Gastrocnemius medialis (tissue), 4 donors: ENCODE measurements around the gene TTLL10.

Experiments
- POLR2A ChIP-seq, 2 donors: fragments of 450-650 bp; IDR thresholded peaks; one replicate each; pipeline ENCODE4 v1.6.1; 2017; ENCODE audit warnings: antibody characterized with exemption in 2 of 2, mild to moderate bottlenecking in 2 of 2, moderate library complexity in 2 of 2
- TF ChIP-seq, protein P1 (sequence below), 5 experiments: fragments of 450-650 bp in 3 of 5; fragments of 200-600 bp in 2 of 5; sonication (generic) in 2 of 5; IDR thresholded peaks in 4 of 5; conservative IDR thresholded peaks in 1 of 5; 1 replicate in 4 of 5; 2 replicates in 1 of 5; pipeline ENCODE4 v1.5.1; 2016 to 2019; ENCODE audit warnings: antibody characterized with exemption in 5 of 5, mild to moderate bottlenecking in 3 of 5, moderate library complexity in 3 of 5

DNA sequence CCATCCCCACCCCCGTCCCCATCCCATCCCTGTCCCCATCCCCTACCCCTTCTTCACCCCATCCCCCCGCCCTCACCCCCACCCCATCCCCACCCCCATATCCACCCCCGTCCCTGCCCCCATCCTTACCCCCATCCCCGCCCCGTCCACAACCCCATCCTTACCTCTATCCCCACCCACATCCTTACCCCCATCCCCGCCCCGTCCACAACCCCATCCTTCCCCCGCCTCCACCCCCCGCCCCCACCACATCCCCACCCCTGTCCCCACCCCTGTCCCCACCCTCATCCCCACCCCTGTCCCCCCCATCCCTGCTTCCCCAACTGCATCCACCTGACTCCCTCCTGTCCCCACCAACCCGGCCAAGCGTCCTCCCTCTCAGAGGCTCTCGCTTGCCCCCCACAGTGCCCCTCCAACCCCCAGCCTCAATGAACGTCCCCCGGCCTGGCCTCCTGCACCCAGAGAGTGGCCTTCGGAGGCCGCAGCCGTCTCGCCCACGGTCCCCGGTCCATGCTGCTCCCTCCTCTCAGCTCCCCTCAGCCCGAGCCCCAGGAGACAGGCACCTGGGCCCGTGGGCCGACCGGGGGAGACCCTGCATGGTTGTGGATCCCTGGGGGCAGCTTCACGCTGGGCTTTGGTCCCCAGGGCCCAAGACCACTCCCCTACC lies 32.3 kb upstream of the TTLL10 start:
- TF ChIP-seq, protein P1, sequence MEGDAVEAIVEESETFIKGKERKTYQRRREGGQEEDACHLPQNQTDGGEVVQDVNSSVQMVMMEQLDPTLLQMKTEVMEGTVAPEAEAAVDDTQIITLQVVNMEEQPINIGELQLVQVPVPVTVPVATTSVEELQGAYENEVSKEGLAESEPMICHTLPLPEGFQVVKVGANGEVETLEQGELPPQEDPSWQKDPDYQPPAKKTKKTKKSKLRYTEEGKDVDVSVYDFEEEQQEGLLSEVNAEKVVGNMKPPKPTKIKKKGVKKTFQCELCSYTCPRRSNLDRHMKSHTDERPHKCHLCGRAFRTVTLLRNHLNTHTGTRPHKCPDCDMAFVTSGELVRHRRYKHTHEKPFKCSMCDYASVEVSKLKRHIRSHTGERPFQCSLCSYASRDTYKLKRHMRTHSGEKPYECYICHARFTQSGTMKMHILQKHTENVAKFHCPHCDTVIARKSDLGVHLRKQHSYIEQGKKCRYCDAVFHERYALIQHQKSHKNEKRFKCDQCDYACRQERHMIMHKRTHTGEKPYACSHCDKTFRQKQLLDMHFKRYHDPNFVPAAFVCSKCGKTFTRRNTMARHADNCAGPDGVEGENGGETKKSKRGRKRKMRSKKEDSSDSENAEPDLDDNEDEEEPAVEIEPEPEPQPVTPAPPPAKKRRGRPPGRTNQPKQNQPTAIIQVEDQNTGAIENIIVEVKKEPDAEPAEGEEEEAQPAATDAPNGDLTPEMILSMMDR (IDR thresholded peaks at IDR 0.05 in 4 of 5, conservative IDR thresholded peaks at IDR 0.05 in 1 of 5), result no peak
- TF ChIP-seq POLR2A (IDR thresholded peaks at IDR 0.05), result no peak
